HL-60 (cell line): ENCODE measurements around the gene RNGTT.

Source experiments
- GABPA ChIP-seq: IDR thresholded peaks from 2 replicates; pipeline ENCODE4 v1.6.1; 2012; ENCODE audit warnings: low read depth
- POLR2AphosphoS5 ChIP-seq: IDR thresholded peaks from 2 replicates; pipeline ENCODE4 v1.6.1; 2012; ENCODE audit warnings: low read depth
- TF ChIP-seq, protein P1 (sequence below): IDR thresholded peaks from one replicate; pipeline ENCODE4 v1.5.1; 2011; ENCODE audit warnings: low read length, control low read depth, inconsistent platforms; ENCODE audit not compliant: insufficient read depth
- TF ChIP-seq, protein P2 (sequence below): IDR thresholded peaks from 2 replicates; pipeline ENCODE4 v1.6.1; 2012; ENCODE audit warnings: low read depth; ENCODE audit not compliant: insufficient replicate concordance

DNA sequence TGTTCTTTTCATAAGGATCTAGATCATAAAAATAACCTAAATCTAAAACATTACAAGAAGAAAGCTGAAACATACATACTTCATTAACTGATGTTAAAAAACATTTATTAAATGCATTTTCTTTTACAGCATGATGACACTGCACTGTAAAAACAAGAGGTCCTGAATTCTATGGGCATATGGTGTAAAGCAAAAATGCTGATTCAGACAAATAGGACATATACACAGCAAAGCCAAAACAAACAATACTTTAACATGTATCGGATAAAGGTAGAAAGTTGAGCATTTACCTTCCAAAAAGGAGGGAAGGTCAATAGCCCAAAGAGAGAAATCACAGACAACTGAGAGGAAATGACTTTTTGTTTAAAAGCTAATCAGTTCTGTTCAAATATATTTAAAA, 221.5 kb downstream of the RNGTT start:
- TF ChIP-seq, protein P1, sequence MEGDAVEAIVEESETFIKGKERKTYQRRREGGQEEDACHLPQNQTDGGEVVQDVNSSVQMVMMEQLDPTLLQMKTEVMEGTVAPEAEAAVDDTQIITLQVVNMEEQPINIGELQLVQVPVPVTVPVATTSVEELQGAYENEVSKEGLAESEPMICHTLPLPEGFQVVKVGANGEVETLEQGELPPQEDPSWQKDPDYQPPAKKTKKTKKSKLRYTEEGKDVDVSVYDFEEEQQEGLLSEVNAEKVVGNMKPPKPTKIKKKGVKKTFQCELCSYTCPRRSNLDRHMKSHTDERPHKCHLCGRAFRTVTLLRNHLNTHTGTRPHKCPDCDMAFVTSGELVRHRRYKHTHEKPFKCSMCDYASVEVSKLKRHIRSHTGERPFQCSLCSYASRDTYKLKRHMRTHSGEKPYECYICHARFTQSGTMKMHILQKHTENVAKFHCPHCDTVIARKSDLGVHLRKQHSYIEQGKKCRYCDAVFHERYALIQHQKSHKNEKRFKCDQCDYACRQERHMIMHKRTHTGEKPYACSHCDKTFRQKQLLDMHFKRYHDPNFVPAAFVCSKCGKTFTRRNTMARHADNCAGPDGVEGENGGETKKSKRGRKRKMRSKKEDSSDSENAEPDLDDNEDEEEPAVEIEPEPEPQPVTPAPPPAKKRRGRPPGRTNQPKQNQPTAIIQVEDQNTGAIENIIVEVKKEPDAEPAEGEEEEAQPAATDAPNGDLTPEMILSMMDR = no peak
- TF ChIP-seq, protein P2, sequence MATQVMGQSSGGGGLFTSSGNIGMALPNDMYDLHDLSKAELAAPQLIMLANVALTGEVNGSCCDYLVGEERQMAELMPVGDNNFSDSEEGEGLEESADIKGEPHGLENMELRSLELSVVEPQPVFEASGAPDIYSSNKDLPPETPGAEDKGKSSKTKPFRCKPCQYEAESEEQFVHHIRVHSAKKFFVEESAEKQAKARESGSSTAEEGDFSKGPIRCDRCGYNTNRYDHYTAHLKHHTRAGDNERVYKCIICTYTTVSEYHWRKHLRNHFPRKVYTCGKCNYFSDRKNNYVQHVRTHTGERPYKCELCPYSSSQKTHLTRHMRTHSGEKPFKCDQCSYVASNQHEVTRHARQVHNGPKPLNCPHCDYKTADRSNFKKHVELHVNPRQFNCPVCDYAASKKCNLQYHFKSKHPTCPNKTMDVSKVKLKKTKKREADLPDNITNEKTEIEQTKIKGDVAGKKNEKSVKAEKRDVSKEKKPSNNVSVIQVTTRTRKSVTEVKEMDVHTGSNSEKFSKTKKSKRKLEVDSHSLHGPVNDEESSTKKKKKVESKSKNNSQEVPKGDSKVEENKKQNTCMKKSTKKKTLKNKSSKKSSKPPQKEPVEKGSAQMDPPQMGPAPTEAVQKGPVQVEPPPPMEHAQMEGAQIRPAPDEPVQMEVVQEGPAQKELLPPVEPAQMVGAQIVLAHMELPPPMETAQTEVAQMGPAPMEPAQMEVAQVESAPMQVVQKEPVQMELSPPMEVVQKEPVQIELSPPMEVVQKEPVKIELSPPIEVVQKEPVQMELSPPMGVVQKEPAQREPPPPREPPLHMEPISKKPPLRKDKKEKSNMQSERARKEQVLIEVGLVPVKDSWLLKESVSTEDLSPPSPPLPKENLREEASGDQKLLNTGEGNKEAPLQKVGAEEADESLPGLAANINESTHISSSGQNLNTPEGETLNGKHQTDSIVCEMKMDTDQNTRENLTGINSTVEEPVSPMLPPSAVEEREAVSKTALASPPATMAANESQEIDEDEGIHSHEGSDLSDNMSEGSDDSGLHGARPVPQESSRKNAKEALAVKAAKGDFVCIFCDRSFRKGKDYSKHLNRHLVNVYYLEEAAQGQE = no peak
- TF ChIP-seq POLR2AphosphoS5 (no peak), GABPA (no peak)
